HL-60/S4 (cell line): ENCODE measurements around the gene CD48.

Source experiments
- in situ Hi-C: fragments of 300-500 bp; cut with MboI; formaldehyde crosslinking; loops from 2 replicates; pipeline ENCODE4 v1.14.3; 2022; ENCODE audit warnings: low sequenced_read_pairs

Gene CD48

GRCh38 chr1:160681066-160681890 lies 30.3 kb downstream of the CD48 start:
- in situ Hi-C loops: loop anchor here (10.0 kb wide), 2 partner anchors 84 to 424 kb away; no protein-coding TSS in a partner anchor

GRCh38 chr1:160680399-160680798 lies 31.2 kb downstream of the CD48 start:
- in situ Hi-C loops: loop anchor here (10.0 kb wide), 2 partner anchors 84 to 424 kb away; no protein-coding TSS in a partner anchor

GRCh38 chr1:160679893-160680292 lies 31.7 kb downstream of the CD48 start:
- in situ Hi-C loops: loop anchor here (10.0 kb wide), 3 partner anchors 85 to 425 kb away; partner anchors contain the start of gene ITLN2

- in situ Hi-C loops: loop anchor here (10.0 kb wide), 1 partner anchor 278 kb away; the partner anchor contains the start of gene ITLN2
Observed at GRCh38 chr1:160676869-160677597, 34.6 kb downstream of the CD48 start.

GRCh38 chr1:160675641-160676410 lies 35.8 kb downstream of the CD48 start:
- in situ Hi-C loops: loop anchor here (10.0 kb wide), 1 partner anchor 279 kb away; the partner anchor contains the start of gene ITLN2

- in situ Hi-C loops: loop anchor here (10.0 kb wide), 1 partner anchor 280 kb away; the partner anchor contains the start of gene ITLN2
Observed at GRCh38 chr1:160674415-160674814, 37.2 kb downstream of the CD48 start.

GRCh38 chr1:160672789-160673695 lies 38.6 kb downstream of the CD48 start:
- in situ Hi-C loops: loop anchor here (10.0 kb wide), 1 partner anchor 282 kb away; the partner anchor contains the start of gene ITLN2

- in situ Hi-C loops: loop anchor here (10.0 kb wide), 1 partner anchor 283 kb away; the partner anchor contains the start of gene ITLN2
Observed at GRCh38 chr1:160671603-160672517, 39.8 kb downstream of the CD48 start.

- in situ Hi-C loops: loop anchor here (10.0 kb wide), 1 partner anchor 284 kb away; the partner anchor contains the start of gene ITLN2
Observed at GRCh38 chr1:160670701-160671100, 40.9 kb downstream of the CD48 start.

- in situ Hi-C loops: loop anchor here (10.0 kb wide), 1 partner anchor 285 kb away; the partner anchor contains the start of gene ITLN2
Observed at GRCh38 chr1:160669802-160670201, 41.8 kb downstream of the CD48 start.

- in situ Hi-C loops: no loop called here
Observed at GRCh38 chr1:160669276-160669675, 42.3 kb downstream of the CD48 start.

- in situ Hi-C loops: no loop called here
Observed at GRCh38 chr1:160667896-160668295, 43.7 kb downstream of the CD48 start.

- in situ Hi-C loops: no loop called here
Observed at GRCh38 chr1:160666079-160666442, 45.6 kb downstream of the CD48 start.

GRCh38 chr1:160665330-160666078 lies 46.1 kb downstream of the CD48 start:
- in situ Hi-C loops: no loop called here

- in situ Hi-C loops: no loop called here
Observed at GRCh38 chr1:160664573-160665051, 47.0 kb downstream of the CD48 start.

- in situ Hi-C loops: no loop called here
Observed at GRCh38 chr1:160662910-160663309, 48.7 kb downstream of the CD48 start.

- in situ Hi-C loops: no loop called here
Observed at GRCh38 chr1:160659566-160659965, 52.1 kb downstream of the CD48 start.

GRCh38 chr1:160658814-160659193 lies 52.8 kb downstream of the CD48 start:
- in situ Hi-C loops: no loop called here
